ENCODE results near the gene RIN1. TPM values are rescaled to one million over a fixed set of nuclear protein-coding genes. Genes with fewer than 3 reads are reported as not detected.

RIN1 gene
- polyA plus RNA-seq, 1 donor (not counting 4 experiments of a cell fraction or from before 2014, with no cell fraction given): 10.6 TPM

- H3K4me2 ChIP-seq (ENCODE audit: control insufficient read depth, extremely low read depth, insufficient read depth, low read depth, low read length): no peak overlapping the region
- no peaks in the 10 kb centered on the region for H3K27me3 ChIP-seq (ENCODE audit: control insufficient read depth, extremely low read depth, insufficient read depth, low read length)
- peaks cover 3% of the 10 kb centered on the region for H4K20me1 ChIP-seq (ENCODE audit: control insufficient read depth, extremely low read depth, insufficient read depth, low read length)
- FAIRE-seq (no peak), DNase-seq (ENCODE audit: low read depth, low spot score) (no peak)
- no peaks in the 10 kb centered on the region for H3K9me1 ChIP-seq (ENCODE audit: control insufficient read depth, extremely low read depth, insufficient read depth, low read length)
- H3K9me3 ChIP-seq (ENCODE audit: control insufficient read depth, low read depth, low read length): no peaks in the 10 kb centered on the region
- no peak overlapping the region for H3K27ac ChIP-seq (ENCODE audit: control insufficient read depth, insufficient read depth, low read length)
- TF ChIP-seq CTCF (optimal IDR thresholded peaks at IDR 0.05 in 1 of 3, IDR thresholded peaks at IDR 0.05 in 1 of 3, conservative IDR thresholded peaks at IDR 0.05 in 1 of 3; ENCODE audit: extremely low read depth in 1 of 3, insufficient read depth in 2 of 3, low read length in 3 of 3) (no peak), EZH2 (IDR thresholded peaks at IDR 0.05; ENCODE audit: low read length) (no peak)
- H3K36me3 ChIP-seq (ENCODE audit: control insufficient read depth in 2 of 2, extremely low read depth in 1 of 2, insufficient read depth in 2 of 2, low read length in 2 of 2): no peaks in the 10 kb centered on the region
- no peaks in the 10 kb centered on the region for H3K79me2 ChIP-seq (ENCODE audit: control insufficient read depth, insufficient read depth, low read length)
- no peaks in the 10 kb centered on the region for H3K4me1 ChIP-seq (ENCODE audit: control insufficient read depth, extremely low read depth, insufficient read depth, low read length)
- dilution Hi-C loops (cut with MboI; ENCODE audit: extremely low pct_ligation_motif_present, low sequenced_read_pairs): no loop called here
- H3K9ac ChIP-seq (ENCODE audit: control insufficient read depth, extremely low read depth, insufficient read depth, low read length): no peak overlapping the region
- H2AFZ ChIP-seq (ENCODE audit: control insufficient read depth, low read length): no peak overlapping the region
- no peak overlapping the region for H3K4me3 ChIP-seq (ENCODE audit: control insufficient read depth in 2 of 3, extremely low read depth in 1 of 3, insufficient read depth in 2 of 3, low read depth in 1 of 3, low read length in 3 of 3)
These were observed 25.3 kb upstream of the RIN1 start for GRCh38 chr11:66361502-66361941.

GRCh38 chr11:66360406-66361073 lies 24.3 kb upstream of the RIN1 start:
- dilution Hi-C loops (cut with MboI; ENCODE audit: extremely low pct_ligation_motif_present, low sequenced_read_pairs): no loop called here
- Histone ChIP-seq H3K79me2 (ENCODE audit: control insufficient read depth, insufficient read depth, low read length) (no peaks in the 10 kb centered on the region), H3K27ac (ENCODE audit: control insufficient read depth, insufficient read depth, low read length) (no peak overlapping the region), H3K36me3 (ENCODE audit: control insufficient read depth in 2 of 2, extremely low read depth in 1 of 2, insufficient read depth in 2 of 2, low read length in 2 of 2) (no peaks in the 10 kb centered on the region), H3K4me1 (ENCODE audit: control insufficient read depth, extremely low read depth, insufficient read depth, low read length) (no peaks in the 10 kb centered on the region), H3K9me3 (ENCODE audit: control insufficient read depth, low read depth, low read length) (no peaks in the 10 kb centered on the region), H3K27me3 (ENCODE audit: control insufficient read depth, extremely low read depth, insufficient read depth, low read length) (no peaks in the 10 kb centered on the region), H3K9me1 (ENCODE audit: control insufficient read depth, extremely low read depth, insufficient read depth, low read length) (no peaks in the 10 kb centered on the region), H3K9ac (ENCODE audit: control insufficient read depth, extremely low read depth, insufficient read depth, low read length) (no peak overlapping the region), H4K20me1 (ENCODE audit: control insufficient read depth, extremely low read depth, insufficient read depth, low read length) (peaks cover 3% of the 10 kb centered on the region), H3K4me2 (ENCODE audit: control insufficient read depth, extremely low read depth, insufficient read depth, low read depth, low read length) (no peak overlapping the region), H2AFZ (ENCODE audit: control insufficient read depth, low read length) (no peak overlapping the region), H3K4me3 (ENCODE audit: control insufficient read depth in 2 of 3, extremely low read depth in 1 of 3, insufficient read depth in 2 of 3, low read depth in 1 of 3, low read length in 3 of 3) (no peak overlapping the region)
- no peak for FAIRE-seq
- no peak for DNase-seq (ENCODE audit: low read depth, low spot score)
- no peak for TF ChIP-seq EZH2 (IDR thresholded peaks at IDR 0.05; ENCODE audit: low read length)
- no peak for TF ChIP-seq CTCF (optimal IDR thresholded peaks at IDR 0.05 in 1 of 3, IDR thresholded peaks at IDR 0.05 in 1 of 3, conservative IDR thresholded peaks at IDR 0.05 in 1 of 3; ENCODE audit: extremely low read depth in 1 of 3, insufficient read depth in 2 of 3, low read length in 3 of 3)

All from keratinocyte (primary cell).